NCI-H446 treated with DMSO at 0.1 percent for 48 hours (cell line): ENCODE data around the gene NECAB3.

ENCODE experiments used
- DNase-seq: peaks from one replicate; lab custom pipeline; 2025; lab: John Stamatoyannopoulos, UW

NECAB3 gene

DNA sequence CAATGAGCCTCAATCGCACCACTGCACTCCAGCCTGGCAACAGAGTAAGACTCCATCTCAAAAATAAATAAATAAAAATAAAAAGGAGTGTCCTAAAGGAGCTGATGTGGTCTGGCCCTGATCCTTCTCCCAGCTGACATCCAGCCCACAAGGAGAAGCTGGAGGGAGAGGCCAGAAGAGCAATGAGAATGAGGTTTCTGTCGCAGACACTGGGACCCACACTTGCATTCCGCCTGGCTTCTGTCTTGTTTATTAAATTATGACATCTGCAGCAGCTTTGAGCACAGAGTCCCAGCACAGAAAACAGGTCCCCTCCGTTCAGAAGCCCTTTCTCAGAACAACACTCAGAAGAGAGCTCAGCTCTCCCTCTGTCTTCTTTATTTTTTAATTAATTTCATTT lies 22.2 kb upstream of the NECAB3 start:
- DNase-seq, result no peak

- peak; percentile 75 for DNase-seq
These were observed 20.4 kb upstream of the NECAB3 start for GRCh38 chr20:33694639-33695012.

- DNase-seq, result peak; percentile 75
These were observed 19.8 kb upstream of the NECAB3 start for GRCh38 chr20:33693741-33694638.

DNA sequence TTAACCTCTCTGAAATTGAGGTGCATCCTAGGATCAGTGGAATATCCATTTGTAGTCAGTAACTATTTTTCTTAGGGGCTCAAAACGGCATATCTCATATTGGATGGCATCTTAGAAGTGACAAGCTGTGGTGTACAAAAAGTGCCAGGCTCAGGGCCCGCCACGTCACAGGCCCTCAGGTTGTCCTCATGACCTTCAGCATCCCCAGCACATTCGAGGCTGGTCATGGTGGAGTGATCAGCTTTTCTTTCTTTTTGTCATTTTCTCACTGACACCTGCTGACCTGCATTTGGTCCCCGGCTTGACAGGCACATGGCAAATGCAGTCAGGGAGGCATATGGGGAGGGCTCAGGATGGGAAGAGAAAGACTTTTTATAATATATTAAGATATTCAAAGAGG lies 19.1 kb upstream of the NECAB3 start:
- DNase-seq, result no peak

DNA sequence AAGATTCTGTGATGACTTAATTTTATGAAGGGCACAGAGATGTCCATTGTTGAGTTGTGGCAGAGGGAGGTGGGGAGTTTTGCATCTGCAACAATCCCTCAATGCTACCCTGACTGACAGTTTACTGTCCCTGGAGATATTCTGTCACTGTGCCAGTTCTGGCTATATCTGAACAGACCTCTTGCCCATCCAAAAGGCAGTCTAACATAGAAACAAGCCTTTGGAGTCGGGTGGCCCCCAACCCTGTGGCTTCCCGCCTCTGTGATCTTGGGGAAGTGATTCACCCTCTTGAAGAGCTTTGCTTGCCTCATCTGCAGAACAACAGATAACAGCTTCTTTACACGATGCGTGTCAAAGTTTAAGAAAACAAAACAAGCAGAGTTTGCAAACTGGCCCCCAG lies 15.7 kb upstream of the NECAB3 start:
- DNase-seq, result no peak

DNA sequence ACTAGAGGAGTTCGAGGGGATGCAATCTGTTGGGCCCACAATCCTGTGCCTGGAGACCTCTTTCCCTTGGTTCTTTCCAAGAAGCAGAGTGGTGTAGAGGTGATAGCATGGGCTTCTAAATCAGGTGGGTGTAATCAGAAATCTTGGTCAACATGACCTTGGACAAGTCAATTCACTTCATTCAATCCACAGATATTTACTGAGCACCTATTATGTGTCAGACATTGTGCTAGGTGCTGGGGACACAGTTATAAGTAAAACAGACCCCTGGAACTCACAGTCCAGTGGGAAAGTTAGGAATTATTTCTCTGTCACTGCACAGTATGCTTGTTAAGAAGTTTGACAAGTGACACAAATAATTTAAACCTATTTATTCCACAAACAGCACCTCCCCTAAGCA lies 15.3 kb upstream of the NECAB3 start:
- DNase-seq, result no peak

GRCh38 chr20:33688938-33689424 lies 14.8 kb upstream of the NECAB3 start:
- no peak for DNase-seq

DNA sequence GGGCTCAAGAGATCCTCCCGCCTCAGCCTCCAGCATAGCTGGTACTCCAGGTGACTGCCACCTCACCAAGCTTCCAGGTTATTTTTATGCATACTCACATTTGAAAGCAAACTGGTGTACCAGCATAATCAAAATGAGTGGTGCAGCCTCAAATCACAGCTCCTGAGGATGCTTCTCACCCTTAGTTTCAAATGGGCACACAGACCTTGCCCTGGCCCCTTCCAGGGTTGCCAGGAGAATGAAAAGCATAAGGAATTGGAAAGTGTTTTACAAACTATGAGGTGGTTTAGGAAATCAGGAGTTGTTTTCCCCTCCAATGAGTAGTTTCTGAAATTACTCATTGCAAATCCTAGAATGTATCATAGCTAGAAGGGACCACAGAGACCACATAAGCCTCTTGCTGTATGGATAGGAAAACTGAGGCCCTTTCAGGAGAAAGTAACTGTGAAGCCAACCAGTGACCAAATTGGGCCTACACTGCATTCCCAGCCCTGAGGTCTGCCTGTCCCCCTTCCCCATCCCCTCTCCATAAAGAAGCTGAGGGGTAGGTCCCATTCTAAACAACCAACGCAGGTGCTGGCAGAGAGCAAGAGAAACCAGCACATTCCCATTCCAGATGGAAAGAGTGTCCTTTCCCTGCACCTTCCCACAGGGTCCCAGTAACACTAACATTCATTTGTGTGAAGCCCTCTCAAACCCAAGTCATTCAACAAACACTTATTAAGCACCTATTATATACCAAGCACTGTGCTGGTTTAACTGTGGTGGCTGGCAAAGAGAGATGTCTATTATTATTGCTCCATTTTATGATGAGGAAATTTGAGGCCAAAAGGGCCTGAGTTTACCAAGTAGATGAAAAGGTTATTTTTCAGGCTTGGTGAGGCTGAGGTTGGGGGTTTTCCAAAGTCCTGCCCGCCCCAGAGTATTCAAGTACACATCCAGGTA lies 14.0 kb upstream of the NECAB3 start:
- no peak for DNase-seq

DNA sequence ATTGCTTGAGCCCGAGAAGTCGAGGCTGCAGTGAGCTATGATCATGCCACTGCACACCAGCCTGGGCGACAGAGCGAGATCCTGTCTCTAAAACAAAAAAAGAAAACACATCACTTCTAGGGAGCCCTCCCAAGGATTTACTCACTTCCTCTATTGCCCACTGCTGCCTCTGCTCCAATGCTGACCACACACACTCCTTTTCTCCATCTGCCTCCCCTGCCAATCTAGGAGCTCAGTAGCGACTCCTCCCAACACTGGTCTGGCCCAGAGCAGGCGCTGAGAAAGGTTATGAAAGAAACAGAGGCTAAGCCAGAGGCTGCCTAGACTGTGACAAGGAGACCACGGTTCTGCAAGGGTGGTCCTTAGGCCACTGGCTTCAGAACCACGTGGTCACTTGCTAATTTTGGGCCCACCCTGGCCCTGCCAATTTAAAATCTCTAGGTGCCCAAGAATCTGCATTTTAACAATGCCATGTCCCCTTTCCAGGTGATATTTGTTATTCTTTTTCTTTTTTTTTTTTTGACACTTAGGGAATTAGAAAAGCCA lies 13.2 kb upstream of the NECAB3 start:
- no peak for DNase-seq

GRCh38 chr20:33686984-33687366 lies 12.7 kb upstream of the NECAB3 start:
- no peak for DNase-seq

DNA sequence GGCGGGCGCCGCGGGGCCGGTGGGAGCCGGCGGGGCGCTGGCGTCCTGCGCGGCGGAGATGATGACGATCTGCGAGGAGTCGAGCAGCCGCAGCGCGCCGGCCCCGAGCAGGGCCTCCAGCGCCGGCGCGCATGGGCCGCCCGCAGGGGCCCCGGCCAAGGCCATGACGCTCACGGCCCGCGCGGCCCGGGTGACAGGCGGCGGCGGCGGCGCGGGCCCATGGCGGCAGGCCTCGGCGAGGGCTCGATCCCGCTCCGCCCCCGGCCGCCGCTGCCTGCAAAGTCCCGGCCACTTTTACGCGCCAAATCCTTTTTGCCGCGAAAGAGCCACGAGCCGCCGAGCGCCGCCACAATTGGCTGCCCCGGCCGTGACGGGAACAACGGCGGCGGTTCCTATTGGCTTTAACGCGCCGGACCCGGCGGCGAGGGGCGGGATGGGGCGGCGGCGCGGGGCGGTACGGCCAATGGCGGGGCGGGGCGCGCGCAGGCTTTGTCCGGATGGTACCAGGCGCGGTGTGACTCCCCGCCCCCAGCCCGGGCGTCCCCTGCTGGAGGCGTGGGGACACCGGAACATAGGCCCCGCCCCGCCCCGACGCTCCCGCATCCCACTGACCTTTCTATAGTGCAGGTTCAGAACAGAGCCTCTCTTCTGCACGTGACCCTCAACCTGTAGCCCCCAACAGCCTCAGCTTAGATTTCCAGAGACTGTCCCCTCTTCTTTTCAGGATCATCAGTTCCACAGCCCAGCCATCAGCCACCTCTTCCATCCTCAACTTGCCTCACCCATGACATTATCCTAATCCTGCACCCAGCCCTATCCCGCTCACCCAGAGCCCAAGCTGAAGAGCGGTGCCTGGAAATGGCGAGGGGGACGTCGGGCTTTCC lies 12.1 kb upstream of the NECAB3 start, which contains the start of gene E2F1:
Gene E2F1 (minus strand): TSS at position 286 of the 884 bp plus-strand sequence. CDS start 121 bp downstream, at position 165.
- peak; percentile 94 for DNase-seq

GRCh38 chr20:33685328-33686099 lies 11.3 kb upstream of the NECAB3 start:
- DNase-seq, result peak; percentile 61

DNA sequence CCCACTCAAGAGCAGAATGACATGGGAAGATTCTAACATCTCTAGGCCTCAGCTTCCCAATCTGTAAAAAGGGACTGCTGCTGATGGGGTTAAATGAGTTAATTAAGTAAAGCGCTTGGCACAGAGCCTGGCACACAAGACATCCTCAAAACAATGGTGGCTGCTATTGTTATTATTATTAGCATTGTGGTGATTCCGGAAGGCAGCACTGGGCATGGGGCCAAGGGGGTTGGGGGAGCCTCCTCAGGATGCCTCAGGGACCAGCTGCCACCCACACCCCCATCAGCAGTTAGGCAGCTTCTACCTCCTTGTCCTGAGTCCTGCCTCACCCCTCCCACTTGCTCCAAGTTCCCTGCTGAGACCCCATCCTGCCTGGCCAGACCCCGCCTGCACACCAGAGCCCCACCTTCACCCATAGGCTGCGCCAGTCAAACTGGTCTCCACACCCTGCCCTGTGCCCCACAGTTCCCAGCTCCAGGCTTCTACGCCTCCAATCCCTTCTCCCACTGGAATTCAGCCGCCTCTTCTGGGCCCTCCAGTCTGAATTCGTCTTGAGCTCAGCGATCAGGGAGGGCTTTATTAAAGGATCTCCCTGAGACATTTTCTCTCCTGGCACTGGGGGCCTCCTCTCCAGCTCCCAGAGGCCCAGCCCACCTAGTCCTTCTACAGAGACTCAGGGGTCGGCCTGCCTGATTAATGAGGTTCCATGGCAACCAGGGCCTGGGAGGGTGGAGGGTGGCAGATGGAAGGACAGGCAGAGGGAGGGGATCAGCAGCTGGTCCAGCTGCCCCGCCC lies 10.5 kb upstream of the NECAB3 start:
- peak; percentile 55 for DNase-seq

DNA sequence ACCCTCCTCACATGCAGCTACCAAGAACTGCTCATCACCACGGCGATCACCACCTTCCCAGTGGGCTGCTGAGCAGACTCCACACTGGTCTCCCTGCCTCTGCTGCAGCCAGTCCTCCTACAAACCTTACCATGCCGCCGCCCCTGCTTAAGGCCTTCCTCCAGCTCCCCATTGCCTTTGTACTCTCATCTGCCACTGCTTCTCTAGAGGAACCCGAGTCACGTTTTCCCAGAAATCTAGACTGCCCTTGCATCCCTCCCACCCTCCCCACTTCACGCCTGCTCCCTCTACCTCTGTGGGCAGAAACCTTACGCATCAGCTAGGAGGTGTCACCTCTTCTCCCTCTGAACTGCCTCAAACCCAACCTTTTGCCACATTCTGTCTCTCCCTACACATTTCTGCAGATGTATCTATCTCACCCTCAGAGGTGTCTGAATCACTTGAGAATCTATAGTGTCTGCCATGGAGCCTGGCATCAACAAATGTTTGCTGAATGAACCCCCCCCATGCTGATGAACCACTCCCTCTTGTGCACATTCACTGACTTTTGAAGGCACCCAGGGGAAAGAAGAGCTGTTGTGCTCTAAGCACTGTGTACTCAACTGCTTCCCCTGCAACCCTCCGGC lies 7.6 kb upstream of the NECAB3 start:
- no peak for DNase-seq

- no peak for DNase-seq
These were observed 7.1 kb upstream of the NECAB3 start for GRCh38 chr20:33681288-33681687.

DNA sequence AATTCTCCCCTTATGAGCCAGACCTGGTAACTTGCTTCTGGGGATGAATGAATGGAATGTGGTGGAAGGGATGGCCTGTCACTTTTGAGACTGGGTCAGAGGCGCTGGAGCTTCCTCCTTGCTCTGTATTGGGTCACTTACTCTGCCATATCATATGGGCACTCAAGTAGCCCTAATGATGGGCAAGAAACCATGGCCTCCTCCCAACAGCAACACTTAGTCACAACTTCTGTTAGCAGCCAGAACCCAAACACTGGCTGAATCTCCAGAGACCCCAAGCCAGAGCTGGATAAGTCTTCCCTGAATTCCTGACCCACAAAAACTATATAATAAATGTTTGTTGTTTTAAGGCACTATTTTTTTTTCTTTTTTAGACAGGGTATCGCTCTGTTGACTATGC lies 6.5 kb upstream of the NECAB3 start:
- no peak for DNase-seq

DNA sequence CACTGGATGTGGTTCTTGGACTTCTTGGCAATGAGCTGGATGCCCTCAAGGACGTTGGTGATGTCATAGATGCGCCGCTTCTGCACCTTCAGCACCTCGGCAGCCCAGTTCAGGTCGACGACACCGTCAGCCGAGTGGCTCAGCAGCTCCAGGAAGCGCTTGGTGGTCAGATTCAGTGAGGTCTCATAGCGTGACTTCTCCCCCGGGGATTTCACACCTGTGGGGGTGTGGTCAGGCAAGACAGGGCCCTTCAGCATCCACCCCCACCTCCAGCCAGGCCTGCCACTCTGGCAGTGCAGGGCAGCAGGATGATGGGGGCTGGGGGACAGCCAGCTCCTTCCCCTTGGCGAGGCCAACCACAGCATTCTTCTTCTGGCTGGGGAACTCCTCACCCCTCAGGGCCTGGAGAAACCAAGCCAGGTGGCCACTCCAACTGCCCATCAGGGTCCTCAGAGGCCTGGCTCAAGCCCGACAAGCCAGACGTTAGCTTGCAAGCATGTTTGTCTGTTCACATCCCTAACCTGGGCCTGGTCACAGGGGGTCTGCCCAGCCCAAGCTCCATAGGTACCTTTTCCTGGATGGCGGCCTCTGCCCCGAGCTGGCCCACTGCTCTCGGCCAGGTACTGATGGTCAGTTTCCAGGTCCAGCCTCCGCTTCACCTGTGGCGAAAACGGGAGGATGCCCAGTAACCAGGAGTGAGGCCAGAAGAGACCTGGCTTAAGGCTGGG lies 5.7 kb upstream of the NECAB3 start:
- DNase-seq, result no peak

DNA sequence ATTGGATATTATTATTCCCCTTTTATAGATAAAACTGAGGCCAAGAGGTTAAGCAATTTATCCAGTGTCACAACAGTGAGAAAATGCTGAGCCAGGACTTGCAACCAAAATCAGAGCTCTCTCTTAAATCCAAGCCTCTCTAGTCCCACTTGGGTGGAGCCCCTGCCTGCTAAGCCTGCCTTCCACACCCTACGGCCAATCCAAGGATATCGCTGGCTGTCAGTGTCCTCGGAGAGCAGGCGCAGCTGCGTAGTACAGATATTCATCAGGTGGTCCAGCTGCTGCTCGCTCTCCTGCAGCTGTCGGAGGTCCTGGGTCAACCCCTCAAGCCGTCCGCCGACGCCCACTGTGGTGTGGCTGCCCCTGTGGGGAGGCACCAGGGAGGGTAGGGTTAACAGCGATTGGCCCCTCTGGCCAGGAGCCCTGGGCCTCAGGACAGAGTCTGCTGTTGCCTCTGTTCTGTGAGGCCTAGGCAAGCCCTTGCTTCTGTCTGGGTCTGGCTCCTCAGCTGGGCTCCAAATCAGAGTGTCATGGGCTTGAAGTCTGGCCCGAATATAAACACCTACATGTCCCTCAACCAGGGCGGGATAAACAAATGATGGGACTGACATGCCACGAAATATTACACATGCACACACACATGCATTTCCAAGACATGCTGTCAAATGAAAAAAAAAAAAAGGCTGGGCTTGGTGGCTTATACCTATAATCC lies 3.9 kb upstream of the NECAB3 start:
- DNase-seq, result no peak
